Natural killer cell (primary cell): ENCODE measurements around the gene NANOS2. TPM values are rescaled to one million over a fixed set of nuclear protein-coding genes. Genes with fewer than 3 reads are reported as not detected.

ENCODE experiments used
- ATAC-seq, 3 donors: fragments of 150-1000 bp in 2 of 3; fragments of 200-7000 bp in 1 of 3; cut with Tn5 transposase; 1 replicate in 1 of 3; 2 replicates in 2 of 3; pipeline ENCODE4 v1.10.0; 2021; ENCODE audit warnings: mild to moderate bottlenecking in 2 of 3, moderate library complexity in 2 of 3
- DNase-seq, 2 donors: peaks; one replicate each; pipeline versions ENCODE4 v3.0.0 to v3.0.0-alpha.2; 2013 to 2021; ENCODE audit warnings: mixed read lengths in 1 of 2
- H3K27ac ChIP-seq: one replicate; pipeline ENCODE4 v1.5.1; 2013; ENCODE audit warnings: mild to moderate bottlenecking, low read length
- H3K27me3 ChIP-seq: one replicate; pipeline ENCODE4 v1.6.1; 2013; ENCODE audit warnings: low read length; ENCODE audit not compliant: control insufficient read depth, insufficient read depth
- H3K36me3 ChIP-seq: one replicate; pipeline ENCODE4 v1.6.1; 2013; ENCODE audit warnings: low read length; ENCODE audit not compliant: control insufficient read depth, insufficient read depth
- H3K4me1 ChIP-seq: one replicate; pipeline ENCODE4 v1.6.1; 2013; ENCODE audit warnings: low read length; ENCODE audit not compliant: control insufficient read depth, insufficient read depth
- H3K4me3 ChIP-seq: one replicate; pipeline ENCODE4 v1.5.1; 2013; ENCODE audit warnings: low read length
- H3K9me3 ChIP-seq: one replicate; pipeline ENCODE4 v1.6.1; 2013; ENCODE audit warnings: low read length; ENCODE audit not compliant: control insufficient read depth, insufficient read depth
- H3K27ac Mint-ChIP-seq, 2 donors: one replicate each; pipeline ENCODE4 v1.8.0; 2022; ENCODE audit warnings: mild to moderate bottlenecking in 2 of 2, mixed read lengths in 2 of 2, moderate library complexity in 1 of 2
- H3K27me3 Mint-ChIP-seq, 2 donors: one replicate each; pipeline ENCODE4 v1.8.0; 2022; ENCODE audit warnings: low read depth in 2 of 2, mixed read lengths in 2 of 2
- H3K36me3 Mint-ChIP-seq: one replicate; pipeline ENCODE4 v1.8.0; 2022; ENCODE audit warnings: mixed read lengths
- H3K4me1 Mint-ChIP-seq, 2 donors: one replicate each; pipeline ENCODE4 v1.8.0; 2022; ENCODE audit warnings: mixed read lengths in 2 of 2
- H3K4me3 Mint-ChIP-seq: one replicate; pipeline ENCODE4 v1.8.0; 2022; ENCODE audit warnings: mild to moderate bottlenecking, moderate library complexity, mixed read lengths
- H3K9me3 Mint-ChIP-seq, 2 donors: one replicate each; pipeline ENCODE4 v1.8.0; 2022; ENCODE audit warnings: mixed read lengths in 2 of 2
- WGBS: methylation state at CpG from one replicate; pipeline ENCODE4 v1.1.7; 2013; ENCODE audit warnings: missing lambda C conversion rate; ENCODE audit not compliant: insufficient coverage; 5-methylcytosine and 5-hydroxymethylcytosine counted together
- intact Hi-C: fragments of 100-400 bp; cut with micrococcal nuclease; formaldehyde crosslinking; loops from one replicate; pipeline ENCODE4 v1.14.2; 2022
- total RNA-seq, 4 donors: library from RNA; stranded (reverse); fragments of 120-200 nt in 1 of 4; gene quantifications; one replicate each; pipeline versions ENCODE4 v1.2.3 to v1.2.4, GENCODE V29; 2013 to 2022
- TF ChIP-seq, protein P1 (sequence below): fragments of 200-600 bp; IDR thresholded peaks from one replicate; pipeline ENCODE4 v1.8.0; 2022; ENCODE audit warnings: antibody characterized with exemption

The NANOS2 gene
- total RNA-seq, 3 donors from 2014 or later (not counting 1 experiment from before 2014, with no cell fraction given): not detected

DNA sequence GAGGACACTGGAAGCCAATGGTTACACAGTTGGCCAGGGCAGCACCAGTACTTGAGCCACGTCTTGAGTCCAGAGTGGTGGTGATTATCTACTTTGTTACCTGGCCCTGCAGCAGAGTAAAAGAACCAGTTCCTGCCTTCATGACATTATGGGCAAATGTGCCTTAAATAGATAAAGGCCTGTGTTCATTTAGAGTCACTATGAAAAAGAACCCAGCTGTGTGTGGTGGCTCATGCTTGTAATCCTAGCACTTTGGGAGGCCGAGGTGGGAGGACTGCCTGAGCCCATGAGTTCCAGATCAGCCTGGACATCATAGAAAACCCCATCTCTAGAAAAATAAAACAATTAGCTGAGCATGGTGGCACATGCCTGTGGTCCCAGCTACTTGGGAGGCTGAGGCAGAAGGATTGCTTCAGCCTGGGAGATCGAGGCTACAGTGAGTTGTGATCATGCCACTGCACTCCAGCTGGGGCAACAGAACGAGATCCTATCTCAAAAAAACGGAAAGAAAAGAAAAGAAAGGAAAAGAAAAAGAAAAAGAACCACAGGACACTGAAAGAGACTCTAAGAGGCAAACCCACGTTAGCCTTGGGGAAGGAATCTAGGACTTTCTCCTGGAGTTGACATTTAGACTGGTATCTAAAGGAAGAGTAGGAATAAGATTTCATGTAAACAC lies 25.2 kb downstream of the NANOS2 start:
- no peaks in the 10 kb centered on the region for H3K36me3 ChIP-seq
- DNase-seq (no peak), ATAC-seq (no peak)
- TF ChIP-seq, protein P1, sequence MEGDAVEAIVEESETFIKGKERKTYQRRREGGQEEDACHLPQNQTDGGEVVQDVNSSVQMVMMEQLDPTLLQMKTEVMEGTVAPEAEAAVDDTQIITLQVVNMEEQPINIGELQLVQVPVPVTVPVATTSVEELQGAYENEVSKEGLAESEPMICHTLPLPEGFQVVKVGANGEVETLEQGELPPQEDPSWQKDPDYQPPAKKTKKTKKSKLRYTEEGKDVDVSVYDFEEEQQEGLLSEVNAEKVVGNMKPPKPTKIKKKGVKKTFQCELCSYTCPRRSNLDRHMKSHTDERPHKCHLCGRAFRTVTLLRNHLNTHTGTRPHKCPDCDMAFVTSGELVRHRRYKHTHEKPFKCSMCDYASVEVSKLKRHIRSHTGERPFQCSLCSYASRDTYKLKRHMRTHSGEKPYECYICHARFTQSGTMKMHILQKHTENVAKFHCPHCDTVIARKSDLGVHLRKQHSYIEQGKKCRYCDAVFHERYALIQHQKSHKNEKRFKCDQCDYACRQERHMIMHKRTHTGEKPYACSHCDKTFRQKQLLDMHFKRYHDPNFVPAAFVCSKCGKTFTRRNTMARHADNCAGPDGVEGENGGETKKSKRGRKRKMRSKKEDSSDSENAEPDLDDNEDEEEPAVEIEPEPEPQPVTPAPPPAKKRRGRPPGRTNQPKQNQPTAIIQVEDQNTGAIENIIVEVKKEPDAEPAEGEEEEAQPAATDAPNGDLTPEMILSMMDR: no peak
- Mint-ChIP-seq H3K4me3 (no peak overlapping the region), H3K9me3 (no peaks in the 10 kb centered on the region), H3K36me3 (no peaks in the 10 kb centered on the region), H3K4me1 (peaks cover 11 to 22% of the 10 kb centered on the region in 2 donors), H3K27ac (peak overlapping the region in 1 of 2 donors; percentile 51), H3K27me3 (no peaks in the 10 kb centered on the region)
- intact Hi-C loops: no loop called here
- 86% methylated on average over 6 of the region's 6 CpGs for WGBS
- peaks cover 19% of the 10 kb centered on the region for H3K4me1 ChIP-seq
- no peak overlapping the region for H3K27ac ChIP-seq
- H3K4me3 ChIP-seq: no peak overlapping the region
- no peaks in the 10 kb centered on the region for H3K9me3 ChIP-seq
- no peaks in the 10 kb centered on the region for H3K27me3 ChIP-seq

DNA sequence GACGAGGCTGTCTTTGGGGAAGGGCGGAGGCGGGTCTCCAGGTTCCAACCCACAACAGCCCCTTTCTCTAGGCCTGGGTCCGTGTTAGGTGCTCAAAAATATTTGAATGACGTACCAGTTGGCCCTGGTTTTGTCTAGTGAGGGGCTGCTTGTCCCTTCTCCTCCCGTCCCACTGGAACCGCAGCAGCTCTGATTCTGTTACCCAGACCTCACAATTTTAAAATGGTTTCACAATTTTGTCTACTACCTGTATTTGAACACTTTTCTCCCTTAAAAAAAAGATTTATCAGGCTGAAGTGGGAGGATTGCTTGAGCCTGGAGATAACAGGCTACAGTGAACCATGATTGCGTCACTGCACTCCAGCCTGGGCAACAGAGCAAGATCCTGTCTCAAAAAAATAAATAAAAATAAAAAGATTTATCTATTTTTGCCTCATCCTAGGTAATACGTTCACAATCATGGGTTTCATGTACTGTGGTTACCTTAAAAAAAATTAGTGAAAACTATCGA lies 27.3 kb downstream of the NANOS2 start:
- ATAC-seq: no peak
- Histone ChIP-seq H3K4me1 (peaks cover 37% of the 10 kb centered on the region), H3K27me3 (no peaks in the 10 kb centered on the region), H3K27ac (peak overlapping the region; percentile 86), H3K9me3 (no peaks in the 10 kb centered on the region), H3K4me3 (peak overlapping the region; percentile 72), H3K36me3 (no peaks in the 10 kb centered on the region)
- intact Hi-C loops: no loop called here
- 75% methylated on average over 10 of the region's 10 CpGs for WGBS
- TF ChIP-seq, protein P1: no peak
- no peaks in the 10 kb centered on the region for H3K27me3 Mint-ChIP-seq
- H3K27ac Mint-ChIP-seq: peak overlapping the region; percentile 96 to 97
- DNase-seq: no peak
- H3K36me3 Mint-ChIP-seq: no peaks in the 10 kb centered on the region
- no peaks in the 10 kb centered on the region for H3K9me3 Mint-ChIP-seq
- peaks cover 17 to 32% of the 10 kb centered on the region in 2 donors for H3K4me1 Mint-ChIP-seq
- H3K4me3 Mint-ChIP-seq: peak overlapping the region; percentile 98

DNA sequence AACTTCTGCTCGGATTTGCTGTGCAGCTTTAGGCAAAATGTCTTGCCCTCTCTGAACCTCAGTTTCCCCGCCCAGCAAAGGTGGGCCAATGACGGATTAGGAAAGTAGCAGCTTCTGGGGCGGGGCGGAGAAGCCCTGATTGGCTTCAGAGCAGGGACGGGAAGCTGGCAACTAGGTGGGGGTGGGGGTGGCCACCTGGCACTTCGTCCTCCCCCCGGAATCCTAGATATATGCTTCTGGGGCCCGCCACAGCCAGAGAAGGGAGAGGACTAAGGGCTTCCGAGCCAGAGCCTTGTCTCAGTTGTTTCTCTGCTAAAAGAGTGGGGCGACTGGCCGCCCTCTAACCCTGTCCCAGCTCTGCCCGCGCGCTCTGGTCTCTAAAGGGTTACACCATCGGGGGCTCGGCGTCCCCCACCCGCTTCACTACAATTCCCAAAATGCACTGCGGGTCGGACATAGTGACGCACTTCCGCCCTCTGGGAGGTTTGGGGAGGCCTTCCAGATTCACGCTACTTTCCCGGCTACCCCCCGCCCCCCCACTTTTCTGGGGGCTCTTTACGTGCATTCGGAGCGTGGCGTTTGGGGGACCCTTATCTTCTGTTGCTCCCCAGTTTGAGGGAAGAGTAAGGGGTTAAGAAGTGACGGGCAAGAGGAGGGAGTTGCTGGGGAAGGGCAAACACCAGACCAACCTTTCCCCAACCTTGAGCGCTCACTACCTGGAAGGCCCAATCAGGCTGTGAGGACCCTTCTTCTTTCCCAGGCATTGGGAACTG lies 28.0 kb downstream of the NANOS2 start:
- Mint-ChIP-seq H3K27me3 (peaks cover 0 to 3% of the 10 kb centered on the region in 2 donors), H3K4me3 (peak overlapping the region; percentile 98), H3K27ac (peak overlapping the region; percentile 96 to 97), H3K36me3 (no peaks in the 10 kb centered on the region), H3K4me1 (peaks cover 17 to 32% of the 10 kb centered on the region in 2 donors), H3K9me3 (no peaks in the 10 kb centered on the region)
- 2% methylated on average over 24 of the region's 32 CpGs for WGBS
- peak; percentile 87 to 96 for DNase-seq
- H3K36me3 ChIP-seq: no peaks in the 10 kb centered on the region
- intact Hi-C loops: loop anchor here (1.0 kb wide), 2 partner anchors 16 to 23 kb away; partner anchors contain the start of genes MYPOP and SYMPK
- no peaks in the 10 kb centered on the region for H3K27me3 ChIP-seq
- peak overlapping the region; percentile 72 for H3K4me3 ChIP-seq
- H3K4me1 ChIP-seq: peaks cover 37% of the 10 kb centered on the region
- peak overlapping the region; percentile 86 for H3K27ac ChIP-seq
- ATAC-seq: peak; percentile 69 to 86 (median 73)
- no peaks in the 10 kb centered on the region for H3K9me3 ChIP-seq
- TF ChIP-seq, protein P1: no peak
